Nephron progenitor cell (in vitro differentiated cells): ENCODE measurements around the gene NRTN.

Experiments
- DNase-seq: peaks from one replicate; pipeline ENCODE4 v3.0.0; 2021
- H3K27ac Mint-ChIP-seq: 2 replicates; pipeline ENCODE4 v1.8.0; 2021; ENCODE audit warnings: mild to moderate bottlenecking, moderate library complexity, mixed read lengths
- H3K27me3 Mint-ChIP-seq: 2 replicates; pipeline ENCODE4 v1.8.0; 2021; ENCODE audit warnings: mild to moderate bottlenecking, low read depth, mixed read lengths; ENCODE audit not compliant: poor library complexity
- H3K36me3 Mint-ChIP-seq: 2 replicates; pipeline ENCODE4 v1.8.0; 2021; ENCODE audit warnings: low read depth, mixed read lengths
- H3K4me1 Mint-ChIP-seq: 2 replicates; pipeline ENCODE4 v1.8.0; 2021; ENCODE audit warnings: mixed read lengths
- H3K4me3 Mint-ChIP-seq: 2 replicates; pipeline ENCODE4 v1.8.0; 2021; ENCODE audit warnings: mild to moderate bottlenecking, moderate library complexity, mixed read lengths
- H3K9me3 Mint-ChIP-seq: 2 replicates; pipeline ENCODE4 v1.8.0; 2021; ENCODE audit warnings: mild to moderate bottlenecking, moderate library complexity, mixed read lengths
- CTCF ChIP-seq: fragments of 200-600 bp; sonication (generic); IDR thresholded peaks from 2 replicates; pipeline ENCODE4 v1.5.0; 2021; ENCODE audit warnings: antibody characterized with exemption

Gene NRTN

DNA sequence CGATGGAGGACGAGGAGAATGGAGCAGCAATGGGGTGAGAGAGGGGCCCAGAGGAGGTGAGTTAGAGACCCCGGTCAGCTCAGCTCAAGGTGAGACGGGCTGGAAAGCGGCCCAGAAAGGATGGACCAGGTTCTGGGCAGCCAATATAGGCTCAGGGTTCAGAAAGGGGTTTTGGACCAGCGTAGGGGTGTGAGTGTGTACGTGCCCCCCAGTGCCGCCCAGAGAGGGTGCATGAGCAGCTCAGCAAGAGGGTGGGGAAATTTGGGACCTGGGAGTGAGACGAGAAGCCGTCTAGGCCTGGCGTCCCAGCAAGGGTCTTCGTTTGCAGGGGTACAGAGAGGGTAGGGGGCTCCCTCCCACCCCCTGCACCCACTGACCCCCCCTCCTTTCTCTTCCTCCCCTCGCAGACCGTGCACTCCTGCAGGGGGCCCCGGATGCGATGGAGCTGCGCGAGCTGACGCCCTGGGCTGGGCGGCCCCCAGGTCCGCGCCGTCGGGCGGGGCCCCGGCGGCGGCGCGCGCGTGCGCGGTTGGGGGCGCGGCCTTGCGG, 22.5 kb downstream of the NRTN start:
- Mint-ChIP-seq H3K27ac (peak overlapping the region; percentile 95), H3K36me3 (no peaks in the 10 kb centered on the region), H3K4me1 (peaks cover 25% of the 10 kb centered on the region), H3K27me3 (peaks cover 10% of the 10 kb centered on the region), H3K9me3 (no peaks in the 10 kb centered on the region), H3K4me3 (peak overlapping the region; percentile 81)
- no peak for DNase-seq
- no peak for TF ChIP-seq CTCF

GRCh38 chr19:5827891-5828660, 23.2 kb downstream of the NRTN start:
- Mint-ChIP-seq H3K36me3 (no peaks in the 10 kb centered on the region), H3K27ac (peak overlapping the region; percentile 99), H3K4me3 (peak overlapping the region; percentile 92), H3K27me3 (peaks cover 8% of the 10 kb centered on the region), H3K9me3 (no peaks in the 10 kb centered on the region), H3K4me1 (peaks cover 25% of the 10 kb centered on the region)
- TF ChIP-seq CTCF = no peak
- DNase-seq = peak; percentile 98

- TF ChIP-seq CTCF = no peak
- DNase-seq = peak; percentile 92
- peak overlapping the region; percentile 92 for H3K4me3 Mint-ChIP-seq
- no peaks in the 10 kb centered on the region for H3K36me3 Mint-ChIP-seq
- peak overlapping the region; percentile 99 for H3K27ac Mint-ChIP-seq
- H3K9me3 Mint-ChIP-seq = no peaks in the 10 kb centered on the region
- peaks cover 28% of the 10 kb centered on the region for H3K4me1 Mint-ChIP-seq
- H3K27me3 Mint-ChIP-seq = peaks cover 12% of the 10 kb centered on the region
Measured at GRCh38 chr19:5828661-5829566, 24.0 kb downstream of the NRTN start.

DNA sequence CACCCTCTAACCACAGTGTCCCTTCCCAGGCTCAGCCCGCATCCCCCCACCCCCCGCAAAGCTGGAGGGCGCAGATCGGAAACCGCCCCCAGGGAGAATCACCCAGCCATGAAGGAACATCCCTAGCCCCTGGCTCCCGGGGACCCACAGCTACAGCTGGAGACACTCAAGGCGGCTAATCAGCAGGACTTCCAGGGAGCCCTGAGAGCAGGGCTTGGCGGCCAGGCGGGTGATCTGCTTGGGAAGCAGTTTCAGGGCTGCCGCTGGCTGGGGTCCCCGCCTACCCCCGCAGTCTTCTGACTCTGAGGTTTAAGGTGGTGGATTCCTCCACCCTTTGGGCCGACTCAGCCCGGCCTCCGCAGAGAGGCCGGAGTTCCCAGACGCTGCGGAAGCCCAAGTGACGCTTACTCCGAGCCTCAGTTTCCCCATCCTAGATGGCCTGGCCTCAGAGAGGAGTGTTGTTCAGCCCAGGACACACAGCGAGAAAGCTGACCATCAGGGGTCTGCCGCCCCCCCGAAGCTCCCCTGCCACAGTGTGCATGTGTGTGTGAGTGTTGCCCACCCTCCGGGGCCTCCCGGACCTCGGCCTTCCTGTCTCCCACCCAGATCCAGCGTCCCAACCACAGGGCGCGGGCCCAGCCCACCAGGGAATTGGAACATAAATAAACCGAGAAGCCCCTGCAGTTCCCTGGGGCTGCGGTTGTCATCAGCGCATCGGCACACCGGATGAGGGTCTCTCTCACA, 24.9 kb downstream of the NRTN start:
- H3K4me1 Mint-ChIP-seq = peaks cover 33% of the 10 kb centered on the region
- H3K36me3 Mint-ChIP-seq = no peaks in the 10 kb centered on the region
- TF ChIP-seq CTCF = no peak
- DNase-seq = peak; percentile 22
- H3K27me3 Mint-ChIP-seq = peaks cover 19% of the 10 kb centered on the region
- peak overlapping the region; percentile 68 for H3K4me3 Mint-ChIP-seq
- peak overlapping the region; percentile 64 for H3K27ac Mint-ChIP-seq
- H3K9me3 Mint-ChIP-seq = no peaks in the 10 kb centered on the region

DNA sequence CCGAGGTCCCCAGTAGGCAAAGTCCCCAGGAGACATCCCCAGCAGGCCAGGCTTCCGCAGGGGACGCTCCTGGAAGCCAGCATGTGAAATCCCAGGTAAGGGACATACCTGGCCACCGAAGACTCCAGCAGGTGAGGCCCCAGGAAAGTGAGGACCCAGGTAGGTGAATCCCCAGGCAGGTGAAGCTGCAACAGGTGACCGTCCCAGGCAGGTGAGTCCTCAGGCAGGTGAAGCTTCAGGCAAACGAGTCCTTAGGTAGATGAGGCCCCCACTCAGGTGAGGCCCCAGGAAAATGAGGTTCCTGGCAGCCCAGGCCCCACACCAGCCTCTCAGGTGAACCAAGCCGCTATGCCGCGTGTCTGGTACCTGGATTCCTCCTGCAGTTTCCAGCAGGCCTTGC, 26.3 kb downstream of the NRTN start:
- DNase-seq = no peak
- Mint-ChIP-seq H3K36me3 (no peaks in the 10 kb centered on the region), H3K4me1 (peaks cover 35% of the 10 kb centered on the region)

More for the DNA sequence above, 26.3 kb downstream of the NRTN start:
- H3K27ac Mint-ChIP-seq = no peak overlapping the region
- H3K9me3 Mint-ChIP-seq = no peaks in the 10 kb centered on the region
- TF ChIP-seq CTCF = no peak
- H3K27me3 Mint-ChIP-seq = peaks cover 30% of the 10 kb centered on the region
- no peak overlapping the region for H3K4me3 Mint-ChIP-seq
